SK-N-SH treated with all-trans-retinoic acid at 6 μM for 48 hours (cell line): ENCODE results near the gene SARS2.

Source experiments
- ATAC-seq: fragments of 200-7000 bp; cut with Tn5 transposase; 3 replicates; pipeline ENCODE4 v1.9.1; 2020; ENCODE audit warnings: mild to moderate bottlenecking, moderate library complexity
- ARNTL ChIP-seq: fragments of 450-650 bp; formaldehyde crosslinking; IDR thresholded peaks from 2 replicates; pipeline ENCODE4 v1.5.0; 2020; ENCODE audit warnings: low read depth, mild to moderate bottlenecking, moderate library complexity, borderline replicate concordance
- BACH2 ChIP-seq: fragments of 250-450 bp; sonication (Bioruptor Pico); IDR thresholded peaks from 2 replicates; pipeline ENCODE4 v1.9.0; 2021; ENCODE audit warnings: mild to moderate bottlenecking, borderline replicate concordance
- ESRRG ChIP-seq: fragments of 250-450 bp; sonication (Bioruptor Pico); IDR thresholded peaks from 2 replicates; pipeline ENCODE4 v1.6.1; 2021; ENCODE audit warnings: mild to moderate bottlenecking
- GLIS3 ChIP-seq: fragments of 250-450 bp; sonication (Bioruptor Pico); IDR thresholded peaks from 2 replicates; pipeline ENCODE4 v1.5.0; 2020; ENCODE audit warnings: mild to moderate bottlenecking, moderate library complexity
- OSR1 ChIP-seq: fragments of 250-450 bp; sonication (Bioruptor Pico); IDR thresholded peaks from 2 replicates; pipeline ENCODE4 v1.8.0; 2022; ENCODE audit warnings: moderate library complexity, mild to moderate bottlenecking, inconsistent platforms
- RARB ChIP-seq: fragments of 250-450 bp; sonication (Bioruptor Pico); IDR thresholded peaks from 2 replicates; pipeline ENCODE4 v1.8.0; 2021; ENCODE audit warnings: mild to moderate bottlenecking, moderate library complexity
- SNAI2 ChIP-seq: fragments of 250-450 bp; sonication (Bioruptor Pico); IDR thresholded peaks from 2 replicates; pipeline ENCODE4 v1.5.0; 2020; ENCODE audit warnings: mild to moderate bottlenecking, moderate library complexity
- TOX ChIP-seq: fragments of 250-450 bp; sonication (Bioruptor Pico); IDR thresholded peaks from 2 replicates; pipeline ENCODE4 v1.8.0; 2021; ENCODE audit warnings: mild to moderate bottlenecking, moderate library complexity, borderline replicate concordance
- ZC3H10 ChIP-seq: fragments of 250-450 bp; sonication (Bioruptor Pico); IDR thresholded peaks from 2 replicates; pipeline ENCODE4 v1.5.1; 2021; ENCODE audit warnings: mild to moderate bottlenecking, moderate library complexity
- ZFP3 ChIP-seq: fragments of 250-450 bp; sonication (Bioruptor Pico); IDR thresholded peaks from 2 replicates; pipeline ENCODE4 v1.5.0; 2020; ENCODE audit warnings: mild to moderate bottlenecking, moderate library complexity
- ZNF70 ChIP-seq: fragments of 450-650 bp; formaldehyde crosslinking; IDR thresholded peaks from 2 replicates; pipeline ENCODE4 v1.5.0; 2020; ENCODE audit warnings: mild to moderate bottlenecking, moderate library complexity
- TF ChIP-seq, protein P1 (sequence below): fragments of 250-450 bp; sonication (Bioruptor Pico); IDR thresholded peaks from 2 replicates; pipeline ENCODE4 v1.8.0; 2020; ENCODE audit warnings: mild to moderate bottlenecking, moderate library complexity, borderline replicate concordance
- TF ChIP-seq, protein P2 (sequence below): fragments of 250-450 bp; sonication (Bioruptor Pico); IDR thresholded peaks from 2 replicates; pipeline ENCODE4 v1.8.0; 2021; ENCODE audit warnings: low read depth, mild to moderate bottlenecking, moderate library complexity, borderline replicate concordance
- TF ChIP-seq, protein P3 (sequence below): fragments of 250-450 bp; sonication (Bioruptor Pico); IDR thresholded peaks from 2 replicates; pipeline ENCODE4 v1.5.1; 2021; ENCODE audit warnings: mild to moderate bottlenecking, moderate library complexity
- TF ChIP-seq, protein P4 (sequence below): fragments of 250-450 bp; sonication (Bioruptor Pico); IDR thresholded peaks from 2 replicates; pipeline ENCODE4 v1.5.1; 2020; ENCODE audit warnings: low read depth, mild to moderate bottlenecking, moderate library complexity
- TF ChIP-seq, protein P5 (sequence below): fragments of 250-450 bp; sonication (Bioruptor Pico); IDR thresholded peaks from 2 replicates; pipeline ENCODE4 v1.5.0; 2020; ENCODE audit warnings: mild to moderate bottlenecking, moderate library complexity

Gene SARS2

DNA sequence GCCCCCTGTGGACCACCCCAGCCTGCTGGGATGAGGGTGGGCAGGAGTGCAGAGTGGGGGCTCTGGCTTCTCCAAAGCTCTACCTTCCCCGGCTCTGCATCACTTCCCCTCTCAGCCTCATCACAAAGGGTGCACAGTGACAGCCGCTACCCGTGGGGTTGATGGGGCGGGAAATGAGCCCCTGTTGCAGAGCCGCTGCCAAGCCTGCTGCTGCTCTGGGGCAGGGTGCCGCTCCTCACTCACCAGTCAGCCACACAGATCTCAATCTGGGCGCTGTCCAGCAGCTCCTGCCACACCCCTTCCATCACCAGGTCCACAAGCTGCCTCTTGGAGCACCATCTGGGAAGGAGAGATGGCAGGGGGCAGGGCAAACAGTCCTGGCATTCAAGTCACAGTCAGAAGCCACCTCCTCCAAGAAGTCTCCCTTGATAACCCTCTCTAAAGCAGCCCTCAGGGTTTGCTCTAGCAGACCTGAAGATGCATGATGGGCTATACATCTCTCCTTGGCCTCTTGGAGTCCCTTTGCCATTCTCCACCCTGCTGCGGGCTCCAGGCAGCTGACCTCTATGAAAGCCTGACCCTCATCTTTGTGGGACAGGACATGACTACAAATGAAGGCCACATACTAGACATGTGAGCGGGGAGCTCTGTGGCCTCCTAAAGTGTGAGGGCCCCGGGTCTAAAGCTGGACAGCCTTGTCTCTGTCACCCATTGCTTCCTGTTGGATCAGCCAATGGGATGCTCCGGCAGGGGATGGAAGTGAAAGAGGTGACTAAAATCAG lies 15.9 kb upstream of the SARS2 start:
- TF ChIP-seq ZNF70 (CRISPR knock-in tag): no peak
- TF ChIP-seq BACH2 (CRISPR knock-in tag): no peak
- TF ChIP-seq ZFP3 (CRISPR knock-in tag): no peak
- TF ChIP-seq, protein P1, sequence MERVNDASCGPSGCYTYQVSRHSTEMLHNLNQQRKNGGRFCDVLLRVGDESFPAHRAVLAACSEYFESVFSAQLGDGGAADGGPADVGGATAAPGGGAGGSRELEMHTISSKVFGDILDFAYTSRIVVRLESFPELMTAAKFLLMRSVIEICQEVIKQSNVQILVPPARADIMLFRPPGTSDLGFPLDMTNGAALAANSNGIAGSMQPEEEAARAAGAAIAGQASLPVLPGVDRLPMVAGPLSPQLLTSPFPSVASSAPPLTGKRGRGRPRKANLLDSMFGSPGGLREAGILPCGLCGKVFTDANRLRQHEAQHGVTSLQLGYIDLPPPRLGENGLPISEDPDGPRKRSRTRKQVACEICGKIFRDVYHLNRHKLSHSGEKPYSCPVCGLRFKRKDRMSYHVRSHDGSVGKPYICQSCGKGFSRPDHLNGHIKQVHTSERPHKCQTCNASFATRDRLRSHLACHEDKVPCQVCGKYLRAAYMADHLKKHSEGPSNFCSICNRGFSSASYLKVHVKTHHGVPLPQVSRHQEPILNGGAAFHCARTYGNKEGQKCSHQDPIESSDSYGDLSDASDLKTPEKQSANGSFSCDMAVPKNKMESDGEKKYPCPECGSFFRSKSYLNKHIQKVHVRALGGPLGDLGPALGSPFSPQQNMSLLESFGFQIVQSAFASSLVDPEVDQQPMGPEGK (CRISPR knock-in tag): no peak
- TF ChIP-seq, protein P2, sequence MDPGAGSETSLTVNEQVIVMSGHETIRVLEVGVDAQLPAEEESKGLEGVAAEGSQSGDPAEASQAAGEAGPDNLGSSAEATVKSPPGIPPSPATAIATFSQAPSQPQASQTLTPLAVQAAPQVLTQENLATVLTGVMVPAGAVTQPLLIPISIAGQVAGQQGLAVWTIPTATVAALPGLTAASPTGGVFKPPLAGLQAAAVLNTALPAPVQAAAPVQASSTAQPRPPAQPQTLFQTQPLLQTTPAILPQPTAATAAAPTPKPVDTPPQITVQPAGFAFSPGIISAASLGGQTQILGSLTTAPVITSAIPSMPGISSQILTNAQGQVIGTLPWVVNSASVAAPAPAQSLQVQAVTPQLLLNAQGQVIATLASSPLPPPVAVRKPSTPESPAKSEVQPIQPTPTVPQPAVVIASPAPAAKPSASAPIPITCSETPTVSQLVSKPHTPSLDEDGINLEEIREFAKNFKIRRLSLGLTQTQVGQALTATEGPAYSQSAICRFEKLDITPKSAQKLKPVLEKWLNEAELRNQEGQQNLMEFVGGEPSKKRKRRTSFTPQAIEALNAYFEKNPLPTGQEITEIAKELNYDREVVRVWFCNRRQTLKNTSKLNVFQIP (CRISPR knock-in tag): no peak
- TF ChIP-seq ARNTL (CRISPR knock-in tag): no peak
- TF ChIP-seq, protein P3, sequence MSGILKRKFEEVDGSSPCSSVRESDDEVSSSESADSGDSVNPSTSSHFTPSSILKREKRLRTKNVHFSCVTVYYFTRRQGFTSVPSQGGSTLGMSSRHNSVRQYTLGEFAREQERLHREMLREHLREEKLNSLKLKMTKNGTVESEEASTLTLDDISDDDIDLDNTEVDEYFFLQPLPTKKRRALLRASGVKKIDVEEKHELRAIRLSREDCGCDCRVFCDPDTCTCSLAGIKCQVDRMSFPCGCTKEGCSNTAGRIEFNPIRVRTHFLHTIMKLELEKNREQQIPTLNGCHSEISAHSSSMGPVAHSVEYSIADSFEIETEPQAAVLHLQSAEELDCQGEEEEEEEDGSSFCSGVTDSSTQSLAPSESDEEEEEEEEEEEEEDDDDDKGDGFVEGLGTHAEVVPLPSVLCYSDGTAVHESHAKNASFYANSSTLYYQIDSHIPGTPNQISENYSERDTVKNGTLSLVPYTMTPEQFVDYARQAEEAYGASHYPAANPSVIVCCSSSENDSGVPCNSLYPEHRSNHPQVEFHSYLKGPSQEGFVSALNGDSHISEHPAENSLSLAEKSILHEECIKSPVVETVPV (CRISPR knock-in tag): no peak
- TF ChIP-seq OSR1 (CRISPR knock-in tag): no peak
- no peak for TF ChIP-seq ESRRG (CRISPR knock-in tag)
- no peak for TF ChIP-seq RARB
- TF ChIP-seq GLIS3 (CRISPR knock-in tag): no peak
- TF ChIP-seq ZC3H10 (CRISPR knock-in tag): no peak
- TF ChIP-seq TOX (CRISPR knock-in tag): no peak
- no peak for ATAC-seq

DNA sequence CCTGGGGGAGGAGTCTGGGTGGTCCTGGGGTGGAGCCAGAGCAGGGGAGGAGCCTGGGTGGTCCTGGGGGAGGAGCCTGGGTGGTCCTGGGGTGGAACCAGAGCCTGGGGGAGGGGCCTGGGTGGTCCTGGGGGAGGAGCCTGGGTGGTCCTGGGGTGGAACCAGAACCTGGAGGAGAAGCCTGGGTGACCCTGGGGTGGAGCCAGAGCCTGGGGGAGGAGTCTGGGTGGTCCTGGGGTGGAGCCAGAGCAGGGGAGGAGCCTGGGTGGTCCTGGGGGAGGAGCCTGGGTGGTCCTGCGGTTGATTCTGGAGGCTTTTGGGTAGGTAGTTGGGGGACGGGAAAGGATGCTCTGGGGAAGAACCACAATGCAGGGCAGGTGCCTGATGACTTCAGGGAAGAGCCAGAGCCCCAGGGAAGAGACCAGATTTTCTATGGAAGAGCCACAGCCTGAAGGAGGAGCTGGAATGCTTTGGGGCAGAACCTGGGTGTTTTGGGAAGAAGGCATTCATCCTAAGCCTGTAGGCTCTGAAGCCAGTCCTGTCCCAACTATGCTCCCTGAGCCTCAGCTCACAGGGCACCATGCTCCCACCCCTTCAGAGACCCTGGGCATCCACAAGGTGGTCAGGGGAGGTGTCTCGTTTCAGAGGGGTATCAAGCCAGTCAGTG lies 15.1 kb upstream of the SARS2 start:
- no peak for ATAC-seq
- TF ChIP-seq ZFP3 (CRISPR knock-in tag) (no peak), SNAI2 (no peak), ARNTL (CRISPR knock-in tag) (no peak), OSR1 (CRISPR knock-in tag) (no peak), TOX (CRISPR knock-in tag) (no peak)
- TF ChIP-seq, protein P4, sequence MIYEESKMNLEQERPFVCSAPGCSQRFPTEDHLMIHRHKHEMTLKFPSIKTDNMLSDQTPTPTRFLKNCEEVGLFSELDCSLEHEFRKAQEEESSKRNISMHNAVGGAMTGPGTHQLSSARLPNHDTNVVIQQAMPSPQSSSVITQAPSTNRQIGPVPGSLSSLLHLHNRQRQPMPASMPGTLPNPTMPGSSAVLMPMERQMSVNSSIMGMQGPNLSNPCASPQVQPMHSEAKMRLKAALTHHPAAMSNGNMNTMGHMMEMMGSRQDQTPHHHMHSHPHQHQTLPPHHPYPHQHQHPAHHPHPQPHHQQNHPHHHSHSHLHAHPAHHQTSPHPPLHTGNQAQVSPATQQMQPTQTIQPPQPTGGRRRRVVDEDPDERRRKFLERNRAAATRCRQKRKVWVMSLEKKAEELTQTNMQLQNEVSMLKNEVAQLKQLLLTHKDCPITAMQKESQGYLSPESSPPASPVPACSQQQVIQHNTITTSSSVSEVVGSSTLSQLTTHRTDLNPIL (CRISPR knock-in tag): no peak
- TF ChIP-seq, protein P3 (CRISPR knock-in tag): no peak
- TF ChIP-seq, protein P5, sequence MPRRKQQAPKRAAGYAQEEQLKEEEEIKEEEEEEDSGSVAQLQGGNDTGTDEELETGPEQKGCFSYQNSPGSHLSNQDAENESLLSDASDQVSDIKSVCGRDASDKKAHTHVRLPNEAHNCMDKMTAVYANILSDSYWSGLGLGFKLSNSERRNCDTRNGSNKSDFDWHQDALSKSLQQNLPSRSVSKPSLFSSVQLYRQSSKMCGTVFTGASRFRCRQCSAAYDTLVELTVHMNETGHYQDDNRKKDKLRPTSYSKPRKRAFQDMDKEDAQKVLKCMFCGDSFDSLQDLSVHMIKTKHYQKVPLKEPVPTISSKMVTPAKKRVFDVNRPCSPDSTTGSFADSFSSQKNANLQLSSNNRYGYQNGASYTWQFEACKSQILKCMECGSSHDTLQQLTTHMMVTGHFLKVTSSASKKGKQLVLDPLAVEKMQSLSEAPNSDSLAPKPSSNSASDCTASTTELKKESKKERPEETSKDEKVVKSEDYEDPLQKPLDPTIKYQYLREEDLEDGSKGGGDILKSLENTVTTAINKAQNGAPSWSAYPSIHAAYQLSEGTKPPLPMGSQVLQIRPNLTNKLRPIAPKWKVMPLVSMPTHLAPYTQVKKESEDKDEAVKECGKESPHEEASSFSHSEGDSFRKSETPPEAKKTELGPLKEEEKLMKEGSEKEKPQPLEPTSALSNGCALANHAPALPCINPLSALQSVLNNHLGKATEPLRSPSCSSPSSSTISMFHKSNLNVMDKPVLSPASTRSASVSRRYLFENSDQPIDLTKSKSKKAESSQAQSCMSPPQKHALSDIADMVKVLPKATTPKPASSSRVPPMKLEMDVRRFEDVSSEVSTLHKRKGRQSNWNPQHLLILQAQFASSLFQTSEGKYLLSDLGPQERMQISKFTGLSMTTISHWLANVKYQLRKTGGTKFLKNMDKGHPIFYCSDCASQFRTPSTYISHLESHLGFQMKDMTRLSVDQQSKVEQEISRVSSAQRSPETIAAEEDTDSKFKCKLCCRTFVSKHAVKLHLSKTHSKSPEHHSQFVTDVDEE: no peak
